ENCODE data around the gene FMN1. TPM values are rescaled to one million over a fixed set of nuclear protein-coding genes. Genes with fewer than 3 reads are reported as not detected.

Gene FMN1
- total and polyA plus RNA-seq, 10 of the 15 experiments (the other 5 are each of a cell fraction or from before 2014, with no cell fraction given) = 0.05 to 0.16 (median 0.08) TPM; not detected in 4

GRCh38 chr15:33098094-33099058 is 96.1 kb downstream of the FMN1 start (continued):
- no peak for TF ChIP-seq NKRF (conservative IDR thresholded peaks at IDR 0.05)
- no peak for TF ChIP-seq MYB (IDR thresholded peaks at IDR 0.05; ENCODE audit: borderline replicate concordance, low read depth, low read length)
- TF ChIP-seq ZSCAN29 (IDR thresholded peaks at IDR 0.05) = no peak

- no peak overlapping the region for H3K4me3 ChIP-seq
- ChIA-PET POLR2A (no interaction called here), SMC1A (ENCODE audit: uncharacterized antibody, unreplicated experiment) (interaction anchor here (0.7 kb wide), 1 partner anchor 9 kb away, joined by 4 read pairs; no protein-coding TSS in a partner anchor), CTCF (interaction anchor here (1.3 kb wide), 1 partner anchor 10 kb away, joined by 4 read pairs; no protein-coding TSS in a partner anchor), RAD21 (ENCODE audit: unreplicated experiment) (no interaction called here)
- H3K9ac ChIP-seq (ENCODE audit: control insufficient read depth, insufficient read depth, low read length) = no peak overlapping the region
- H3K4me1 ChIP-seq (ENCODE audit: control insufficient read depth, insufficient read depth, low read length) = no peaks in the 10 kb centered on the region
- H4K20me1 ChIP-seq (ENCODE audit: control insufficient read depth, insufficient read depth) = no peaks in the 10 kb centered on the region
- H3K9me3 ChIP-seq (replicated peaks; ENCODE audit: control insufficient read depth, insufficient read depth, low read length) = no peaks in the 10 kb centered on the region
- H3K27me3 ChIP-seq (replicated peaks in 1 of 2; ENCODE audit: control insufficient read depth in 2 of 2, insufficient read depth in 2 of 2, low read length in 1 of 2) = peaks cover 0 to 2% of the 10 kb centered on the region in 2 experiments
- H3K79me2 ChIP-seq (ENCODE audit: control insufficient read depth, insufficient read depth, low read length) = no peaks in the 10 kb centered on the region
- no peak overlapping the region for H3K27ac ChIP-seq (ENCODE audit: control insufficient read depth, insufficient read depth)
- no peak overlapping the region for H3K4me2 ChIP-seq (ENCODE audit: control insufficient read depth, insufficient read depth)
- ATAC-seq (no peak), FAIRE-seq (no peak), DNase-seq (ENCODE audit: low read depth, low spot score) (no peak)
- no peaks in the 10 kb centered on the region for H3K36me3 ChIP-seq (ENCODE audit: control insufficient read depth in 2 of 2, insufficient read depth in 2 of 2, low read length in 1 of 2)
- 51% methylated on average over 3 of the region's 3 CpGs for WGBS (ENCODE audit: insufficient coverage, insufficient replicate concordance, low lambda C conversion rate, missing lambda C conversion rate)
- no peak overlapping the region for H2AFZ ChIP-seq (ENCODE audit: control insufficient read depth, low read depth, low read length)
- in situ Hi-C loops (cut with MboI) (no loop called here), intact Hi-C loops (cut with micrococcal nuclease; ENCODE audit: unreplicated experiment) (no loop called here)
- TF ChIP-seq RELB (IDR thresholded peaks at IDR 0.05; ENCODE audit: low read depth) = no peak
- TF ChIP-seq NR2C2 (IDR thresholded peaks at IDR 0.05; ENCODE audit: borderline replicate concordance, control insufficient read depth, insufficient read length, low read depth) = no peak
- TF ChIP-seq USF1 (IDR thresholded peaks at IDR 0.05; ENCODE audit: borderline replicate concordance, extremely low read length, insufficient read depth, low read depth, low read length) = no peak
- no peak for TF ChIP-seq ZNF622 (IDR thresholded peaks at IDR 0.05)
- no peak for TF ChIP-seq ZSCAN29 (IDR thresholded peaks at IDR 0.05)
- no peak for TF ChIP-seq BCL3 (IDR thresholded peaks at IDR 0.05; ENCODE audit: borderline replicate concordance, insufficient read depth, low read depth, low read length, poor library complexity, severe bottlenecking)
- TF ChIP-seq MTA2 (IDR thresholded peaks at IDR 0.05; ENCODE audit: low read depth) = no peak
- no peak for TF ChIP-seq STAT3 (IDR thresholded peaks at IDR 0.05; ENCODE audit: low read depth, low read length)
- no peak for TF ChIP-seq IKZF2 (IDR thresholded peaks at IDR 0.05)
- no peak for TF ChIP-seq MEF2B (IDR thresholded peaks at IDR 0.05; ENCODE audit: partially characterized antibody, poor library complexity, severe bottlenecking)
- no peak for TF ChIP-seq PML (IDR thresholded peaks at IDR 0.05; ENCODE audit: low read length)
- BruUV-seq (replicated peaks) = no TSS peak
Observed at GRCh38 chr15:33096134-33096533, 98.4 kb downstream of the FMN1 start.

Measured in GM12878 (cell line).